ENCODE measurements around the gene PAX6.

The PAX6 gene

DNA sequence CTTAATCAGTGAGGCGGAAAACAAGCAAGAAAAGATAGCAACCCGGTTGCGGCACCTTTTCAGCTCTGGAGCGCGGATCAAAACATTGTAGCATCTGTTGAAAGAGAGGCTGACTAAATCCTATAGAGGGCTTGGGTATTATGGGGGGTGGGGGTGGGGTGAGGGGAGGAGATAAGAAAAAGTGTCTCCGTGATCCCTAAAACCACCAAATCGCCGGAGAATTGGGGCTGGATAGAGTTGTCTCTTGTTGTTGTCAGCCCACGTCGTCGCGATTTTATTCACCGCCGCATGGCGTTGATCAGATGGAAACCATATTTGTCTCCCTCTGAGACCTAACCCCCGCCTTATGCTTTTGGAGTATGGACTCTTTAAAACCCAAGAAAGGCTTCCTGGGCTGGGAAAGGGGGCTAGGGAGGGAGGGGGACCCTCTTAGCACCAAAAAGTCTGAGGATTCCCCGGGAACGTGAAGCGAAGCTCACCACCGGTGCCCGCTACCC is 13.0 kb downstream of the PAX6 start:
- DNase-seq (ENCODE audit: low read depth in 2 of 2) = no peak

DNA sequence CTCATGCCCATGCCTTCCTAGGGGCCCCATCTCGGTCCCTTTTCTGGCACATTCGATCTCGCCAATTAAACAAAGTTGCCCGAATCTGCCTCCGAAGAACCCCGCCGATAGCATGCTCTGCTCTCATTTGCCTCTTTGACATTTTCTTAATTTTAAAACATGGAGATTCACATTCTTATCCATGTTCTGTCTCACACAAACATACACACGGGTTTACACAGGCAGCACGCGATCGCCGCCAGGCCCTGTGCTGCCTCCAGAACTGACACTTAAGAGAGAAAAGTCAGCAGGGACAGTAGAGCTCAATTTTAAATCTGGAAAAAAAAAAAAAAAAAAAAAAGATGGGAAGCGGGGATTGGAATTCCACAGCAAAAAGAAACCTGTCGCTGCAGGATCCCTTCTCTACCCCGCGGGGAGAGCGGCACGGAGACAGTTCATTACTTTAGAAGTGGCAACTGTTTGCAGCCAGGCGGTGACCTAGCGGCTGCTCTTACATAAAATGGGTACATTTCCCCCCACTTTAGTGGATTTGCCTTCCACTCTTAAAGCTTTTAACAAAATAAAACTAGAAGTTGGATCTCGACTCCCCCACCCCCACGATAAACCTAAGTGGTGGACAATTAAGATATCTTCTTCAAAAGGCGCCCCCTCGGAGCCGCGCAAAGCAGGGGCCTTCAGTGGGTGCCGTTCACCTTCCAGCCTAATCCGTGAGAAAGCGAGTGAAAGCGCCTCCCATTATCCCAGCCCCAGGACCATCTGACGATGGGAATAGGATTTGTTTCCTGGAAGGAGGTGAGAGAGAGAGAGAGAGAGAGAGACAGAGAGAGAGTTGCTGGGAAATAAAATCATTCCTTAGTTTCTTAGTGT is 13.7 kb downstream of the PAX6 start:
- no peak for DNase-seq (ENCODE audit: low read depth in 2 of 2)

GRCh38 chr11:31796499-31797189 is 14.5 kb downstream of the PAX6 start:
- DNase-seq (ENCODE audit: low read depth in 2 of 2) = no peak

DNA sequence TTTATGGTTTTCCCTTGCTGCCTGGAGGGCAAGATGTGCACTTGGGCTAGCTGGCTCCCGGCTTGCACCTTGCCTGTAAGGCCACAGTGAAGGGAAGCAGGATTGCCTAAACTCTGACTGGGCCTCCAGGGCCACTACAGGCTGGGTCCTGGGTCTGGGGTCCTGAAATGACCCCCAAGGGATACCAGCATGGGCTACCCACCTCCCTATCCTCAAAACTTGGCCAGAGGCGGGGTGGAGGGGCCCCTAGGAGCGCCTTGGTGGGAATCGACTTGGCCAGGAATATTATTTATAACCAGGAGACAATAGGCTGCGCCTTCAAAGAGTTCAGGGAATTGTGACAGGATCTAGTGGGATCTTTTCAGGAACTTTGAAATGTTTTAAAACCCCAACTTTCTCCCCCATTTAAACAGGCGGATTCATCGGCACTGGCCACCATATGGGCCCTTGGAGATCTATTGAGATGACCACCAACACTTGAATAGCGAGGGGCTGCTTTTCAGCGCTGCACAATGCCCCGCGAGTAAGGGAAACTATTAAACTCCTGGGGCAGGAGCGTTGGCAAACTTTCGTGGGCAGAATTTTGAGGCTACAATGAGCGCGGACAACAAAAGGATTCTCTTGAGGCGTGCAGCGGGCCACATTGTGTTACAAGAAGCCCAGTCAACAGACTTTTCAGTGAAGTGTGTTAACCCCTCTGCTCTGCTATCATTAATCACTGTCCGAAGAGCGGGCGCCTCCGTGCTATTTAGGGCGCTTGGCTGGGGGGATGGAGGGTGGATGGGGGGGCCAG is 15.2 kb downstream of the PAX6 start:
- no peak for DNase-seq (ENCODE audit: low read depth in 2 of 2)

GRCh38 chr11:31794548-31794947 is 16.6 kb downstream of the PAX6 start:
- DNase-seq (ENCODE audit: low read depth in 2 of 2) = no peak

GRCh38 chr11:31793264-31793663 is 17.9 kb downstream of the PAX6 start:
- no peak for DNase-seq (ENCODE audit: low read depth in 2 of 2)

GRCh38 chr11:31792456-31792855 is 18.7 kb downstream of the PAX6 start:
- no peak for DNase-seq (ENCODE audit: low read depth in 2 of 2)

DNA sequence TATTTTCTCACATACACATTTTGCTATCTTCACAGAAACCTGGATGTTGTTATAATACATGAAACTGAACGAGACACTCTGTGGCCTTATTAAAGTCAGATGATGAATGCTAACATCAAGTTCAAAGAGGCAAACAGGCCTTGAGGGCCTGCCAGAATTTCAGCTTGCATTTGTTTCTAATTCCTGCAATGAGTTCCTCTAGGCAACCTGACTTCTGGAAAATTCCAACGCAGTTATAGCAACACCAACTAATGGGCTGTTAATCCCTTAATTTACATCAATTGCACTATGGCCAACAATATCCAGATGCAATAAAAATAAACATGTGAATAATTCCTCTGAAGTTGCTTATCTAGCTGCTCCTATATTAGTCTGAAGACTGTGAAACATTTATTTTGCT is 19.1 kb downstream of the PAX6 start:
- DNase-seq (ENCODE audit: low read depth in 2 of 2) = no peak

- DNase-seq (ENCODE audit: low read depth in 2 of 2) = no peak
Measured at GRCh38 chr11:31790649-31791048, 20.5 kb downstream of the PAX6 start.

GRCh38 chr11:31788085-31788484 is 23.0 kb downstream of the PAX6 start:
- DNase-seq (ENCODE audit: low read depth in 2 of 2) = no peak

DNA sequence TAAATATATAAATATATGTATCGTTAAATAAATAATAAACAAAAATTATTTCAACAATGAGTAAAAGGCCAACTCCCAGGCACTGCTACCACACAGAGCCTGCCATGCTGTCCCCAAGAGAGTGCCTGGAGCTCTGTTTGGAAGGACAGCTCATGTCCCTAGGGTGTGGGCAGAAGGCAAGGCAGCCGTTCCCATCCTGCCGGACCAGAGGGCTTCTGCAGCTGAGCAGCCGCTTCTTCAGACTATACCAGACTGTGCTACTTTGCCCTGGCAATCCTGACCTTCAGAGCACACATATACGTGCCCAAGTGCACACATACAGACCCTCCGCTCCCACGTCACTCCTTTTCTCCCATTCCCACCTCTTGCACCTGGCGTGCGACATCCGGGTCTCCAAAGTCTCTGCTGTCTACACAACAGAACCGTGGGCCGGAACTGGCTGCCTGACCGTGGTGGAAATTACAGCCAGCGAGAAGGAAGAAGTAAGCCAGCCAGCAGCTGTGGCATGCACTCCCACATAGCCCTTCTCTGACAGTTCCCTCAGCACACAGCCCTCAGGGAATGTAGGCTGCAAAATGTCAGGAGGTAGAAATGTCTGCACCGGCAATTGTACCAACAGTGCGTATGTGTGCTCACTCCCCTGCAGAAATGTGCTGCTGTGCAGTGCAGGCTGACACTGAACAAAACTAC is 24.0 kb downstream of the PAX6 start:
- no peak for DNase-seq (ENCODE audit: low read depth in 2 of 2)

DNA sequence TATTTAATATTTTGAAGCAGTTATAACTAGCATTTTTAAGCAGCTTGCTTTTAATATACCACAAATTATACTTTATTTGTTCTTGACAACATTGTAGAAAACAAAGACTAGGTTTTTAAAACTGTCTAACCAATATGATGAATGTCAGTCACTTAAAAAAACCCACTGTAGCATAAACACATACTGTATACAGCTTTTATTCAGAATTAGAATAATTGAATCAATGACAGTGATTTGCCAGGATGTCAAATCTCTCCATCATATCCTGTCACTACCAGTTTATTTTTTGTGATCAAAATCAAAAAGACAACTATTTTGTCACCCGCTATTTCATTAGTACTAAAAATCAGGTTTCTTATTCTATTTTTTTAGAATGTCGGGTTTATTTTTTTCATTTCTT is 26.5 kb downstream of the PAX6 start:
- no peak for DNase-seq (ENCODE audit: low read depth in 2 of 2)

DNA sequence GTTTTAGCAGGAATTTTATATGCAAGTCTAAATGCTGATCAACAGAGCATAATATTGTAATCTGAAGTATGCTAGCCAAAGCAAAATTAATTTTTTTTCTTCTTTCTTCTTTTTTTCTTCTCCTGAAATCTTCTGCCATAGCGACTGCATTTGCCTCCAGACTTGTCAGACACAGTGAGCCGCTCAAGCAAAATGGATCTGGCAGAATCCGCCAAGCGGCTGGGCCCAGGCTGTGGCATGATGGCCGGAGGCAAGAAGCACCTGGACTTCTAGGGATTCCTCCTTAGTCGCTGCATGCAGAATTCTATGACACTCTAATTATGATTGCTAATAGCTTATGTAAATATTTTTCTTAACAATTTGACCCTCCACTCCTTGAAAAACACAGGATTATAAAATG is 27.9 kb downstream of the PAX6 start:
- DNase-seq (ENCODE audit: low read depth in 2 of 2) = no peak

DNA sequence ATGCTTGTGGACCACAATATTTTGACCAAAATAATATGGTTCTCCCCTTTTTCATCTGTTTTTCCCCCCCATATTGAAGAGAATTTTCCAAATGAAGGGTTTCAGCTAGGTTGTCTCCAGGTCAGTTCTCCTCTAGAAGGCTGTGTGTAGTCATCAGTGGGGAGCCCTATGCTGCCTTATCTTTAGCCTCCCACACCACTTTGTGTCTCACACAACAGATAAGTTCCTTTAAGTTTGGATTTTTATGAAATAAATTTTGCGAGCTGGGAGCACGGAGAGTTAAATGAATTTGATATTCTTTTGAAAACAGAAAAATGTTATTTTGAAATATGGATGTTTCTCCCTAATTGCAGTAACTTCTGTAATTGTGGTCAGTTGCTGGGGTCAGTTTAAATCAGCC is 28.9 kb downstream of the PAX6 start:
- DNase-seq (ENCODE audit: low read depth in 2 of 2) = no peak

DNA sequence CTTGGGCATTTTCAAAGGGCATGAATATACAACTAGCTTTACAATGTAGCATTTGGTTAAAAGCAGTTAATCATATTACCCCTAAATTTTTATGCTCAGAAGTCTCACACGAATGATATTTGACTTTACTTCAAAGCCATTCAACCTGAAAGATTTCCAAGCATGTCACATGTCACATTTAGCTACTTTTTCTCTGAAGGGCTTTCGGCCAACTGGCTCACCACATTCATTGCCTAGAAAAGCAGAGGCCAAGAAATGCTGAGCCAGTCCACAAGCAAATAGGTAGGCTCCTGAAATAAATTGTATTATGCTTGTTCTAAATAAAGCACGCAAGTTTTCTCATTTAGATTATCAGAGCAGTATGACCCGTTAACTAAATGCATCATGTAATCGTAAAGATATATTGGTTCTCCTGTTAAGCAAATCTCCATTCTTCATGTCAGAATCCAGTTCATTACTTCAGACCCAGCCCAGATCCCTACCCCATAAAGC is 30.6 kb downstream of the PAX6 start:
- DNase-seq (ENCODE audit: low read depth in 2 of 2) = no peak

- no peak for DNase-seq (ENCODE audit: low read depth in 2 of 2)
Measured at GRCh38 chr11:31780078-31780477, 31.0 kb downstream of the PAX6 start.

GRCh38 chr11:31779374-31779791 is 31.7 kb downstream of the PAX6 start:
- DNase-seq (ENCODE audit: low read depth in 2 of 2) = no peak

- DNase-seq (ENCODE audit: low read depth in 2 of 2) = no peak
Measured at GRCh38 chr11:31772412-31772811, 38.7 kb downstream of the PAX6 start.

- no peak for DNase-seq (ENCODE audit: low read depth in 2 of 2)
Measured at GRCh38 chr11:31770011-31770700, 41.0 kb downstream of the PAX6 start.

GRCh38 chr11:31768749-31769640 is 42.1 kb downstream of the PAX6 start:
- no peak for DNase-seq (ENCODE audit: low read depth in 2 of 2)
